ENCODE measurements around the gene ME3.

DNA sequence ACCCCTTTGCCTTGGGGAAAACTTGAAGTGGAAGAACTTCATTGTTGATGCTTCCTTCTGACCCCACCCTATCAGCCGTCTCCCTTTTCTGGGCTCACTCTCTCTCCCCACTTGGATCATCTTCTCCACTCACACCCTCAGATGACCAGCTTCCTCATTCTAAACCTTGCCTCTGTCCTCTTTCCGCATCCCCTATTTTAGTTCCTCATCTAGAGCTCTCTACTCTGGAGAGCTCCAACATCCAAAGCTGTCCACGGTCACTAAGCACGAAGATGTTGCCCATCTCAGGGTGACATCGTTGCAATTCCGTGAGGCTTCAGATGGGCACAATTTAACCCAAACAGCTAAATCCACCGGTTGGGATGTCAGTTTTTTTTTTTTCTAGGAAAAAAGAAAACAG lies 31.6 kb upstream of the ME3 start:
- TF ChIP-seq POLR2A (IDR thresholded peaks at IDR 0.05) (no peak), CTCF (IDR thresholded peaks at IDR 0.05) (no peak)
